CD4-positive, alpha-beta T cell treated with Interleukin-2 at 100 ng/mL for 4 hours (primary cell): ENCODE results near the gene ZFR.
"Not testable (repeated sequence)": the region's sequence is repeated elsewhere in the genome, so short reads cannot be mapped to it uniquely, and the experiment has no call there.

Source experiments
- DNase-seq: peaks from one replicate; pipeline ENCODE4 v3.0.0-alpha.2; 2020; ENCODE audit warnings: low spot score

The ZFR gene

GRCh38 chr5:32444431-32445286, at the start of gene ZFR:
Gene ZFR, minus strand, starts transcription at chr5:32444740. Its CDS starts 82 bp downstream, at chr5:32444658.
- DNase-seq = peak; percentile 94

DNA sequence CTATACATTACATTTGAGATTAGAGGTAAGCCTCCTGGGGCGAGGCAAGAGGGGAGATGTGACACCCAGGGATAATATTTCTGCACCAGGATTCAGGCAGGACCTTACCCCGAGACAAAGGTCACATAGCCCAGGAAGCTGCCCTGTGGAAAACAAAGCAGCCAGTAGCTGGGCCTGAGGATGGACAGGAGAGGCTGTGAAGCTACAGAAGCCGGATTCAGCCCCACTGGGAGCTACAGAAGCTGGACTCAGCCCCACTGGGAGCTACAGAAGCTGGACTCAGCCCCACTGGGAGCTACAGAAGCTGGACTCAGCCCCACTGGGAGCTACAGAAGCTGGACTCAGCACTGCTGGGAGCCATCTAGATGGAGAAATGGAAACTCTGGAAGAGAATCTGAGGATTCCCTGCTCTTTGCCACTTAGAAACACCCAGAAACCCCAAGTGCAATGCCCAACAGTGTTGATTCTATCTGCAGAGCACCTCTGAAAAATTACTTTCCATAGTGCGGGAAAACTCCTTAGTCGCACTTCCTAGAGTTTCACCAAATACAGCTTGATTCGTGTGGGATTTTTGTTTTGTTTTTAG, 46.5 kb upstream of the ZFR start:
- no peak for DNase-seq

DNA sequence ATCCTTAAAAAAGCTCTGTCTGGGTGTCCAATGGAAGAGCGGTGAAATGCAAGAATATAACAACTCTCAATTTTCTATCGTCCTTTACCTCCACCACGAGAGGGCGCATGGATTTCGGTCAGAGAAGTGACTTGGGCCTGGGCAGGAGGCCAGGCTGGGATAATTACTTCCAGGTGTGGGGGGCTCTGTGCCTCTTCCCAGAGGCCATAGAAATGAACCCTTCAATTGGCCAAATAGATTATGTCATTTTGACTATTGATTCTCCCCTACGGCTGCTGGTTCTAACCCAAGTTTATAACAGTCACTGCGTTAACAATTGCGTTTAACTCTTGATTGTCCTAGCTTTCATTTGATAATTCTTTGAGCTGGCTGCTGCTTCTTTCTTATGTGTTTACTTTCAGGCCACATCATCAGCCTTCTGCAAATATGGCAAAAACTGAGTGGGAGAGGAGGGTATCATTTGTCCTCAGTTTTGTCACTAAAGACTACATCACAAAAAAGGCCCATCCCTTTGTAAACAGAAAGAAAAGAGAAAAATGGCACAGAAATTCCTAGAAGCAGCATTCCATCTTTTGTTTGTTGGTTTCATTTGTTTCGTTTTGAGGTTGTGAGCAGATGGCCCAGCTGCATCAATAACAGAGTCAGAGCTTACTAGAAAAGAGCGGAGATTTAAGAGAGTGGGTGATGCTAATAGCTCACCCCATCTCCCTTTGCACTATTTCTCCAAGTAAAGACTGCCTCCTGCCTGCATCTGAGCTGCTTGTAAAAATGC, 45.4 kb upstream of the ZFR start:
- DNase-seq = peak; percentile 76

GRCh38 chr5:32487424-32487823, 42.9 kb upstream of the ZFR start:
- no peak for DNase-seq

GRCh38 chr5:32487008-32487407, 42.5 kb upstream of the ZFR start:
- DNase-seq = no peak

- no peak for DNase-seq
Observed at GRCh38 chr5:32482193-32482592, 37.7 kb upstream of the ZFR start.

GRCh38 chr5:32479096-32479495, 34.6 kb upstream of the ZFR start:
- DNase-seq = no peak

DNA sequence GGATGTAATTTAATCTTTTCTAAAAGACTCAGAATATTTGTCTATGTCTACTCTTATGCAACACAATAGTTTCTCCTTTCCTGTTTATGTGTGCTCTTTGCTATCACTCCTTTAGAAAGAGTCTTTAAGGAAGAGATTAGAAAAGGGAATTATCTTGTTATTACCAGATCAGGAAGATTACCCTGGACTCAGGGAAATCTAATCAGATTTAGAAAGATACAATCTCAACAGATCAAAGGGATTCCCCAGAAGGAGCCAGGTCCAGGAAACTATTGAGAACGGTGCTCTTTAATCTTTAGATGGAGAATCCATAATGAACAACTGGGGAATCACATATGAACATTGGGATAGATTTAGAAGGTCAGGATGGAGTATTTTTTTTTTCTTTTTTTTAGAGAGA, 32.4 kb upstream of the ZFR start:
- no peak for DNase-seq

- DNase-seq = no peak
Observed at GRCh38 chr5:32475334-32476097, 31.0 kb upstream of the ZFR start.

DNA sequence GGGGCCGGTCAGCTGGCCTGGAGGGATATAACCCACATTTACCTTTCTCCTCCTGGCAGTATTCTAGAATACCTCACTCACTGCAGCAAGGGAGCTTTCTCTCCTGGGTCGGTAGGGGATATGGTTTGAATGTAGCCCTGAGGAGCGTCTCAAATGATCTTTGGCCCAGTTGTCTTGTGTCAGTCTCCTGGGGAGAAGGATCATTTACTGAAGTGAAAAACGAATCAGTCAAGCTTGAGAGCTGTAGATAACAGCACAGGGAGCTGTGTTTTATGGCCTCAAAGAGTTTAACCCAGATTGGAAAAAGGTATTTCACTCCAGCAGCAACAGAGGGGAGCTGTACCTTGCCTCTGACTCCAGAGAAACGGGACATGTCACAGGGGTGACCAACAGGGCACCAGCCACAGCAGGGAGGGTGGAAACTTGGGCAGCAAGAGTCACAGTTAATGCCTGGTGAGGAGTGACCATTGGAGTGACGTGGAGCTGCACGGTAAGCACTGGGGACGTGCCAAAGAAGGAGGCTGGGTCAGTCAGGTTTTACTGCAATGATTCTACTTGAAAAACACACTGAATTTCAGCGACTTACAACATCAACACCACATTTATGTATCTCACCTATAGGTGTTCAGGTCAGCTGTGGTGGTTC, 29.8 kb upstream of the ZFR start:
- no peak for DNase-seq

GRCh38 chr5:32473072-32473471, 28.5 kb upstream of the ZFR start:
- DNase-seq = no peak

GRCh38 chr5:32471784-32472183, 27.2 kb upstream of the ZFR start:
- DNase-seq = no peak

GRCh38 chr5:32465076-32465475, 20.5 kb upstream of the ZFR start:
- DNase-seq = no peak

DNA sequence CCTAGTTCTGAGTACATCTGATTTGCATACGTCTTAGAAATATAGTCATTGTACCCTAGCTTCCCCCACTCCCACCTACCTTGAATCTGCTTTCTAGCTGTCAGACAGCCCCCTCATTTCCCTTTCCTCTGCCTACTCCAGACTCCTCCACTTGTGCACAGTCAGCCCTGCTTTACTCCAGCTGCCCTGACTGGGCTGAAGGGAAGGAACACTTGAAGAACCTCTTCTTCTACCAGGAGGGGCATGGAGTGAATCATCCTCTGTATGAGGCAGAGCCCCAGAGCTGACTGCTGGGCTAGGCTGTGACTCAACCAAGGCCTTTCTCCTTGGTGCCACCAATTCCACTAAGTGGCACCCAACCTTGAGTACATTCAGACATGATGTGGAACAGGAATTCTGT, 18.1 kb upstream of the ZFR start:
- DNase-seq = no peak

DNA sequence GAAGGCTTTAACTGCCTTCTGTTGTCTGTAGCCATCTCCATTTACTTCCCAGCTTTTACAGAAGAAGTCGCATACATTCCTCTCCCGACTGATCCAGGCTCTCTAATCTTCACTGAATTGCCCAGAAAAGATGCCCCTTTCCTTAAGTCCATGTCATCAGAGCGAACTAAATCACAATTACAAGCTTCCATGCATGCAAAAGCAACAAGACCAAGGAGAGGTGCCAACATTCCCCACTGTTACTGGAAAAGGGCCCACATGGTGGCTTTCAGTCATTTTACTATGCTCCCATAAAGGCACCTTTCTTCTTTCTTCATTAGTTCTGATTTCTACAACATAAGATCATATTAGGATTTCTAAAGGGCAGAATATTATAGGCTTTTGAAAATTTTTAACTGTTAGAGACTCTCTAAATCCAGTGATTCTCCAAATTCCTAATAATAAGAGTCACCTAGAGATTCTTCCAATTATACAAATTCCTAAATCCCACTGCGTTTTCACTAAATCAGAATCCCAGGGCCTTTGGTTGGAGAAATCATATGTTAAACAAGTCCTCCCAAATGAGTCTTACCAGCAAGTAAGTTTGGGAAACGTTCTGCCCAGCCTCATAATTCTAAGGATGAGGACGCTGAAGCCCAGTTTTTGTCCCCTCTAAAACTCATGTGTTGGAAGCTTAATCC, 17.0 kb upstream of the ZFR start:
- no peak for DNase-seq

DNA sequence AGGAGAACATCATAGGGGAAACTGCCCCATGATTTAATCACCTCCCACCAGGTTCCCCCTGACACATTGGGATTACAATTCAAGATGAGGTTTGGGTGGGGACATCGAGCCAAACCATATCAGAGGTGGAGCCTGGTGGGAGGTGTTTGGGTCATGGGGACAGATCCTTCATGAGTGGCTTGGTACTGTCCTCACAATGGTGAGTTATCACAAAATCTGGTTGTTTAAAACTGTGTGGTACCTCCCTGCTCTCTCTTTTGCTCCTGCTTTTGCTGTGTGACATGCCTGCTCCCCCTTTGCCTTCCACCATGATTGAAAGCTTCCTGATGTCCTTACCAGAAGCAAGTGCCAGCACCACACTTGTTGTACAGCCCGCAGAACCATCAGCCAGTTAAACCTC, 16.2 kb upstream of the ZFR start:
- DNase-seq = no peak

DNA sequence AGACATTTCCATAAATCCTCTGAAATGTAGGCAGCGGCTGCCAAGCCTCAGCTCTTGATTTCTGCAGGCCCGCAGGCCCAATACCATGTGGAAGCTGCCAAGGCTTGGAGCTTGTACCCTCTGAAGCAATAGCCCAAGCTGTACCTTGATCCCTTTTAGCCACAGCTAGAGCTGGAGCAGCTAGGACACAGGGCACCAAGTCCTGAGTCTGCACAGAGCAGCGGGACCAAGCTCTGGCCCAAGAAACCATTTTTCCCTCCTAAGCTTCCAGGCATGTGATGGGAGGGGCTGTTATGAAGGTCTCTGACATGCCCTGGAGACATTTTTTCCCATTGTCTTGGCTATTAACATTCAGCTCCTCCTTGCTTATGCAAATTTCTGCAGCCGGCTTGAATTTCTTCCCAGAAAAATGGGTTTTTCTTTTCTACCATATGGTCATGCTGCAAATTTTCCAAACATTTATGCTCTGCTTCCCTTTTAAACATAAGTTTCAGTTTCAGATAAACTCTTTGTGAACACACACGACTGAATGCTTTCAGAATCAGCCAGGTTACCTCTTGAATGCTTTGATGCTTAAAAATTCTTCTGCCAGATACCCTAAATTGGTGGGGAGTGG, 14.4 kb upstream of the ZFR start:
- no peak for DNase-seq

DNA sequence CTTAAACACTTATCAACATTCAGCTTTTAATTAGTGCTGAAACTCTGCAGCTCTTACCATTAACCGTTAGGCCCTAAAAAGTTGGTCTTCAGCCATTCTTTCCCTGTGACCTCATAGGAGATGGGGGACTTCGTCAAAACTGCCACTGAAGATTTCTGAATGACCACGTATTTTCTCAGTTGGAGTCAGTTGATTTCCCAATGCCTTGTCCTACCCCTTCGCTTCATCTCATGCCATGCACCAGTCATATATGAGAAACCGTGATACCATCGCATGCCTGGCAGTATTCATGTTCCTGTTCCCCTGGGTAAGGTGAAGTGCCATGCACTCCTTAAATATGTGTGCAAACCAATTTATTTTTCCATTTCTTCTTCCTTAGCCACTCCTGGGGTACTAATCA, 10.8 kb upstream of the ZFR start:
- DNase-seq = no peak

DNA sequence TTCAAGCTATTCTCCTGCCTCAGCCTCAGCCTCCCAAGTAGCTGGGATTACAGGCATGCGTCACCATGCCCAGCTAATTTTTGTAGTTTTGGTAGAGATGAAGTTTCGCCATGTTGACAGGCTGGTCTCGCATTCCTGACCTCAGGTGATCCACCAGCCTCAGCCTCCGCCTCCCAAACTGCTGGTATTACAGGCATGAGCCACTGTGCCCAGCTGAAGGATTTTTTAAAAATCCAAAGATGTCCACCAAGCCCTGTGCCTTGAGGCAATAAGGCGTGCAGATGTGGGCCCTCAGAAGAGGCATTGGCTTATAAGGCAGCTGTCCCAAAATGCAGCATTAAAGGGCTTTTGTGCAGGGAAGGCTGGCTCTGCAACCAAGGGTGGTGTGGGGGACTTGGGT, 10.3 kb upstream of the ZFR start:
- no peak for DNase-seq

DNA sequence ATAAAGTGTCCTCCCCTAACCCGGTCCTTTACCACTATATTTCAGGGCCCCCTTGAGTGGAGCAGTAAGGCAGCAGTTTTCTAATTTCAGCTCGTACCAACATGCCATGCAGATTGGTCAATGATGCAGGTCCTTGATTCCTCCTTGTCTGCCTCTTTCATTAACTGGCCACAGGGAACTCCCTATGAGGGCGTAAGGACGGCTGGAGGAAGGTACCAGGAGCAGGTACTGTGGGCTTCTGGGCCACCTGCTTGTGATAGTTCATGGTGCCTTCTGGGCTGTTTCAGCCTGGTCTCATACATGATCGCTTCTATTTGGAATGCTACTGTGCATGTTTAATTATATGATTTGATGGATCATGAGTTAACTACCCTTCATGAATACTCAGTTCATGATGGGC, 9.4 kb upstream of the ZFR start:
- no peak for DNase-seq

DNA sequence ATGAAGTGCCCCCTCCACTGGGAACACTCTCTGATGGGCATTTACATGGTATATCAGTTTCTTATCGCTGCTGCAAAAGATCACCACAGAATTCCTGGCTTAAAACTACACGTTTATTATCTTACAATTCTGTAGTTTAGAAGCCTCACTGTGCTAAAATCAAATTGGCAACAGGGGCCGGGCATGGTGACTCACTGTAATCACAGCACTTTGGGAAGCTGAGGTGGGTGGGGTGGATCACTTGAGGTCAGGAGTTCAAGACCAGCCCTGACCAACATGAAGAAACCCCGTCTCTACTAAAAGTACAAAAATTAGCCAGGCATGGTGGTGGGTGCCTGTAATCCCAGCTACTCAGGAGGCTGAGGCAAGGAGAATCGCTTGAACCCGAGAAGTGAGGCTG, 7.8 kb upstream of the ZFR start:
- DNase-seq = not testable (repeated sequence)
